ENCODE results near the gene MRGPRD. TPM values are rescaled to one million over a fixed set of nuclear protein-coding genes. Genes with fewer than 3 reads are reported as not detected.

The MRGPRD gene
- total RNA-seq, 1 donor from 2014 or later: not detected

- Histone ChIP-seq H3K9ac (ENCODE audit: low read length) (no peak overlapping the region), H3K4me3 (ENCODE audit: insufficient read depth, low read depth, low read length) (no peak overlapping the region), H3K27me3 (ENCODE audit: insufficient read depth, low read length) (no peaks in the 10 kb centered on the region), H4K20me1 (ENCODE audit: insufficient read depth, low read length) (no peaks in the 10 kb centered on the region), H2AFZ (ENCODE audit: low read depth, low read length) (no peak overlapping the region), H3K27ac (ENCODE audit: low read depth, low read length) (no peak overlapping the region), H3K79me2 (ENCODE audit: insufficient read depth, low read length) (no peaks in the 10 kb centered on the region), H3K4me1 (ENCODE audit: insufficient read depth, low read length) (peaks cover 57% of the 10 kb centered on the region), H3K36me3 (ENCODE audit: insufficient read depth, low read length) (no peaks in the 10 kb centered on the region), H3K4me2 (ENCODE audit: low read length) (peak overlapping the region; percentile 74), H3K9me3 (ENCODE audit: insufficient read depth, low read depth, low read length) (no peaks in the 10 kb centered on the region)
- TF ChIP-seq CTCF (IDR thresholded peaks at IDR 0.05; ENCODE audit: insufficient read depth, low read depth, low read length): no peak
- TF ChIP-seq EZH2 (IDR thresholded peaks at IDR 0.05; ENCODE audit: insufficient read depth, low read length): no peak
- H3K27me3 Mint-ChIP-seq (ENCODE audit: low read depth, unreplicated experiment): peaks cover 6% of the 10 kb centered on the region
- FAIRE-seq (no peak), DNase-seq (ENCODE audit: low read depth) (no peak)
- no peak overlapping the region for H3K4me3 Mint-ChIP-seq (ENCODE audit: unreplicated experiment)
- H3K36me3 Mint-ChIP-seq (ENCODE audit: low read depth, unreplicated experiment): peaks cover 1% of the 10 kb centered on the region
- H3K27ac Mint-ChIP-seq (ENCODE audit: unreplicated experiment): no peak overlapping the region
- peaks cover 22% of the 10 kb centered on the region for H3K4me1 Mint-ChIP-seq (ENCODE audit: low read depth, unreplicated experiment)
- H3K9me3 Mint-ChIP-seq (ENCODE audit: unreplicated experiment): no peaks in the 10 kb centered on the region
These were observed 30.9 kb upstream of the MRGPRD start for GRCh38 chr11:69011624-69012091.

DNA sequence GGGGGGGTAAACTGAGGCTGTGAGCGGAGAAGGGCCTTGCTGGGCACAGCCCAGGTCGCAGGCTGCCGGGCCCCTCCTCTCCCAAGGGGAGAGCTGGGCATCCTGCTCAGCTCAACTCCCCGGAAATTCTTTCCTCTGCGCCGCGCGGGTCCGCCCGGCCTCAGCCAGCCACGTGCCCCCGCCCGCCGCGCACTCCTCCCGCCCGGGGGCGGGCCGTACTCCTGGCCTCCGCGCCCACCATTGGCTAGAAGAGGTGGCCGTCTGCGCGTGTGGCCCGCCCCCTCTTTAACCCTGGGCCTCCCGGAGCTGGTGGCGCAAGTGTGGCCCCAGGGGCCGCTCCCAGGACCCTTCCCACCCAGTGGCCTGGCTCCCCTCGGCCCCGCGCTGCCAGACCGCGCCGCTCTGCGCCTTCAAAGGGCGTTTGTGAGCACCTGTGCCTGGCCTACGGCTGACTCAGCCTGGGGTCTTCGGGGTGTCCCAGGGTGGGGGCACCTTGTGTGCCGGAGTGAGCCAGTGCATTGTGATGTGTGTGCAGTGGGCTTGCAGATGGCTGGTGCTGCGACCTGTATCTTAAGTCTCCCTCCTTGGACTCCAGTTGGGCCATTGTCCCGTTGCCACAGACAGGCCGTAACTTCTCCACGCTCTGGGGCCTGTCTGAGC is 30.3 kb upstream of the MRGPRD start:
- Histone ChIP-seq H2AFZ (ENCODE audit: low read depth, low read length) (peak overlapping the region; percentile 41), H4K20me1 (ENCODE audit: insufficient read depth, low read length) (no peaks in the 10 kb centered on the region), H3K27me3 (ENCODE audit: insufficient read depth, low read length) (no peaks in the 10 kb centered on the region), H3K27ac (ENCODE audit: low read depth, low read length) (no peak overlapping the region), H3K4me3 (ENCODE audit: insufficient read depth, low read depth, low read length) (no peak overlapping the region), H3K4me2 (ENCODE audit: low read length) (peak overlapping the region; percentile 74), H3K4me1 (ENCODE audit: insufficient read depth, low read length) (peaks cover 57% of the 10 kb centered on the region), H3K9ac (ENCODE audit: low read length) (peak overlapping the region; percentile 36), H3K36me3 (ENCODE audit: insufficient read depth, low read length) (no peaks in the 10 kb centered on the region), H3K9me3 (ENCODE audit: insufficient read depth, low read depth, low read length) (no peaks in the 10 kb centered on the region), H3K79me2 (ENCODE audit: insufficient read depth, low read length) (no peaks in the 10 kb centered on the region)
- H3K27me3 Mint-ChIP-seq (ENCODE audit: low read depth, unreplicated experiment): peaks cover 6% of the 10 kb centered on the region
- H3K4me3 Mint-ChIP-seq (ENCODE audit: unreplicated experiment): no peak overlapping the region
- H3K27ac Mint-ChIP-seq (ENCODE audit: unreplicated experiment): no peak overlapping the region
- no peaks in the 10 kb centered on the region for H3K36me3 Mint-ChIP-seq (ENCODE audit: low read depth, unreplicated experiment)
- H3K9me3 Mint-ChIP-seq (ENCODE audit: unreplicated experiment): no peaks in the 10 kb centered on the region
- TF ChIP-seq CTCF (IDR thresholded peaks at IDR 0.05; ENCODE audit: insufficient read depth, low read depth, low read length): no peak
- no peak for TF ChIP-seq EZH2 (IDR thresholded peaks at IDR 0.05; ENCODE audit: insufficient read depth, low read length)
- peak; percentile 63 for DNase-seq (ENCODE audit: low read depth)
- FAIRE-seq: no peak
- peaks cover 22% of the 10 kb centered on the region for H3K4me1 Mint-ChIP-seq (ENCODE audit: low read depth, unreplicated experiment)

DNA sequence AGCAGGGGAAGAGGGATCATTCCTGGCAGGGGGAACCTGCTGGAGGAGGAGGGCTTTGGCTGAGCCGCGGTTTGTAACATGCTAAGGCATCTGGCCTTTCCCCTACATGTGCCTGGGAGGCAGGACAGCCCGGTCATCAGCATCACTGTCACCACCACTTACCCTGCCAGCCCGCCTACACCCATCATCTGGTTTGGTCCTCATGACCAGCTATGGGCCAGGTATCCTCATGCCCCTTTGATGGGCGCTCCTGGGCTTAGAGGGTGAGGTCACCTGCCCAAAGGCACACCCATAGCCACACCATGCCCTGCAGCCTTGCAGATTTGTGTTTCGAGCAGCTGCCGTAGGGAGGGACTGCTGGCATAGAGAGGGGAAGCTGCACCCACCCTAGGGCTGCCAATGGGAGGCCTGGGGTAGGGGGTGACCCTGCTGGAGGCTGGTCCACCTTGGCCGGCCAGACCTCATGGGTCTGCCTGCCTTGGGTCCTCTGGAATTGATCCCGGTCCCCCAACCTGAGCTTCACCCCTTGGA is 29.6 kb upstream of the MRGPRD start:
- Histone ChIP-seq H3K27me3 (ENCODE audit: insufficient read depth, low read length) (no peaks in the 10 kb centered on the region), H3K79me2 (ENCODE audit: insufficient read depth, low read length) (no peaks in the 10 kb centered on the region), H3K4me3 (ENCODE audit: insufficient read depth, low read depth, low read length) (no peak overlapping the region), H3K9ac (ENCODE audit: low read length) (peak overlapping the region; percentile 36), H4K20me1 (ENCODE audit: insufficient read depth, low read length) (no peaks in the 10 kb centered on the region), H3K27ac (ENCODE audit: low read depth, low read length) (no peak overlapping the region), H3K4me1 (ENCODE audit: insufficient read depth, low read length) (peaks cover 57% of the 10 kb centered on the region), H3K36me3 (ENCODE audit: insufficient read depth, low read length) (no peaks in the 10 kb centered on the region), H3K4me2 (ENCODE audit: low read length) (peak overlapping the region; percentile 74), H3K9me3 (ENCODE audit: insufficient read depth, low read depth, low read length) (no peaks in the 10 kb centered on the region), H2AFZ (ENCODE audit: low read depth, low read length) (peak overlapping the region; percentile 41)
- Mint-ChIP-seq H3K27me3 (ENCODE audit: low read depth, unreplicated experiment) (peaks cover 6% of the 10 kb centered on the region), H3K4me3 (ENCODE audit: unreplicated experiment) (no peak overlapping the region), H3K4me1 (ENCODE audit: low read depth, unreplicated experiment) (peaks cover 22% of the 10 kb centered on the region), H3K36me3 (ENCODE audit: low read depth, unreplicated experiment) (no peaks in the 10 kb centered on the region), H3K27ac (ENCODE audit: unreplicated experiment) (no peak overlapping the region), H3K9me3 (ENCODE audit: unreplicated experiment) (no peaks in the 10 kb centered on the region)
- no peak for DNase-seq (ENCODE audit: low read depth)
- no peak for TF ChIP-seq CTCF (IDR thresholded peaks at IDR 0.05; ENCODE audit: insufficient read depth, low read depth, low read length)
- no peak for TF ChIP-seq EZH2 (IDR thresholded peaks at IDR 0.05; ENCODE audit: insufficient read depth, low read length)
- no peak for FAIRE-seq
